GM19099 (cell line): Measurements from ENCODE around the gene ZSWIM4.

Experiments
- POLR2A ChIP-seq: IDR thresholded peaks from 3 replicates; pipeline ENCODE4 v1.6.1; 2011; ENCODE audit warnings: low read depth; ENCODE audit not compliant: insufficient read length; ENCODE audit errors: extremely low read depth

The ZSWIM4 gene

DNA sequence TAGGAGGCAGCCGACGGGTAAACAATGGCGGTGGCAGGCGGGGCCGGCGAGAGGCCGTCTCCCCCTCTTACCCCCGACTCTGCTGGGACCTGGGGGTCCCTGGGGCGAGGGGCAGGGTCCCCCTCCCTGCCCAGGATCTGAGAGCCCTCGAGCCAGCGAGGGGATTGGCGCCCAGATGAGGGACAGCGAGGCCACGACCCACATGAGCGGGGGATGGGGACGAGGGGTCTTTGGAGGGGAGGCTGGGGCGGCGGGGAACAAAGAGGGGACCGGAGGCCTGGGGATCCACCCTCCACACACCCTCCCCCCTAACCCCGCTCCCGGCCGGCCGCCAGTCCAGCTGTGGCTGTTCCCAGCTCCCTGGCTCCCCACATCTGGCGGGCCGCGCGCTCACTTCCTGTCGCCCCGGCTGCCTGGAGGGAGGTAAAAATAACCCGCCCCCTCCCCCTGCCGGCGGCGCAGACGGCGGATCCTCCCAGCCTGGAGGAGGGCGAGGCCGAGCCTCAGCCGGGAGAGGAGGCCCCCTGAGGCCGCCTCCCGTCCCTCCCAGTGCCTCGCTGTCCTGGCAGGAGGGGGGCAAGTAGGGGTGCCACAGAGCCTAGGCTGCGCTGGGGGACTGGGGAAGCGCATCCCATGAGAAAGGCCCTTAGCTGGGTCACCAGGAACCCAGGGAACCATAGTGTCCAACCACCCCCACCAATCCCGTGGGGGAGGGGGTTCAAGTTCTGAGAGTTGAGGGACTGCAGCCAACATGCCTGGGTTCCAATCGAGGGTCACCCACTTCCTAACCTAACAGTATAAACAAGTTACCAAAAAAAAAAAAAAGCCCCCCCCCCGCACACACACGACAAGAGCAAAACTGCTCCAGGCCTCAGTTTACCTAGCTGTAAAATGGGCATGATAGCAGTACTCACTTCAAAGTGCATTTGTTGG, 52.4 kb downstream of the ZSWIM4 start:
- TF ChIP-seq POLR2A = peak; percentile 48

DNA sequence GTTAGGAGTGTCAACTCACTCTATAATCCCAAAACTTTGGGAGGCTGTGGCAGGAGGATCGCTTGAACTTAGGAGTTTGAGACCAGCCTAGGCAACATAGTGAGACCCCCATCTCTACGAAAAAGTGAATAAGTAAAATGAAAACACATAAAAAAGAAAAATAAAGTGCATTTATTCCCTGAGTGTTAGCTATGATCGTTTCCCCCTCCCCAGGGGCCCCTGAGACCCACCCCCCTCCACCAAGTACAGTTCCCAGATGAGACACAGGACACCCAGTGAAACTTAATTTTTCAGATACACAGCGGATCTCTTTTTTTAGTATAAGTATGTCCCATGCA, 53.1 kb downstream of the ZSWIM4 start:
- no peak for TF ChIP-seq POLR2A

DNA sequence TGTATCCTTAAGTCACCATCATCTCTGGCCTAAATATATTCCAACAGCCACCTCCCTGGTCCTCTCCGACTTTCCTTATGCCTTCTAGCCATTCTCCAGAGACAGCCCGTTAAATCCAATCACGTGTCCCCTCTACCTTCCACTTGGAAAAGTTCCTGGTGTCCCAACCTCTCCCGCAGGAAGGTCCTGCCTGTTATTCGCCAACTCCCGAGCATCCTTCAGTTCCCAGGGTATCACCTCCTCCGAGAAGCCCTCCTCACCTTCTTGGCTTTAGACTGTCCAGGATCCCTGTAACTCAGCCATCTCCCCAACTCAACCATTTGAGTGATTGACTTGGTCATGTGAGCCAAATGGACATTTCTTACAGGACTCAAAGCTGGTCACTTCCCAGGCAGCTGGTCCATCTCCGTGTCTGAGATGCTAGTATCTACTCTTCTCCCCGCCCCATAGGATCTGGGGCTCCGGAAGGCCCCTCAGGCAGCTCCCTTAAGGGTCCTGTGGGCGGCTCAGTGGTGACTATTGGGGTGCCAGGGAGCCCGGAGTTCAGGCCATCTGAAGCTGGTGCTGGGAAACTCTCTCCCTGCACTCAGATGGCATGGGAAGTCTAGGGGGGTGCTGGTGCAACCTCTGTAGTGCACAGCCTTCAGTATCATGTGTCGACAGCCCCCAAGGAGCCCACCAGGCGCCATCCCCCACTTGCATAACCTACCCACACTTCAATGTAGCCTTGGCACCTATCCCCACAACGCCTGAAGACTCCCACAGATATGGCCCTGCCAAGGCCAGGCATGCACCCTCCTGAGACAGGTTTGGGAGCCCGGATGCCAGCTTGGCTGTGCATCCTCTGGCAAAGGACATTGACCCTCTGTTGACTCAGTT, 53.8 kb downstream of the ZSWIM4 start:
- TF ChIP-seq POLR2A = no peak

DNA sequence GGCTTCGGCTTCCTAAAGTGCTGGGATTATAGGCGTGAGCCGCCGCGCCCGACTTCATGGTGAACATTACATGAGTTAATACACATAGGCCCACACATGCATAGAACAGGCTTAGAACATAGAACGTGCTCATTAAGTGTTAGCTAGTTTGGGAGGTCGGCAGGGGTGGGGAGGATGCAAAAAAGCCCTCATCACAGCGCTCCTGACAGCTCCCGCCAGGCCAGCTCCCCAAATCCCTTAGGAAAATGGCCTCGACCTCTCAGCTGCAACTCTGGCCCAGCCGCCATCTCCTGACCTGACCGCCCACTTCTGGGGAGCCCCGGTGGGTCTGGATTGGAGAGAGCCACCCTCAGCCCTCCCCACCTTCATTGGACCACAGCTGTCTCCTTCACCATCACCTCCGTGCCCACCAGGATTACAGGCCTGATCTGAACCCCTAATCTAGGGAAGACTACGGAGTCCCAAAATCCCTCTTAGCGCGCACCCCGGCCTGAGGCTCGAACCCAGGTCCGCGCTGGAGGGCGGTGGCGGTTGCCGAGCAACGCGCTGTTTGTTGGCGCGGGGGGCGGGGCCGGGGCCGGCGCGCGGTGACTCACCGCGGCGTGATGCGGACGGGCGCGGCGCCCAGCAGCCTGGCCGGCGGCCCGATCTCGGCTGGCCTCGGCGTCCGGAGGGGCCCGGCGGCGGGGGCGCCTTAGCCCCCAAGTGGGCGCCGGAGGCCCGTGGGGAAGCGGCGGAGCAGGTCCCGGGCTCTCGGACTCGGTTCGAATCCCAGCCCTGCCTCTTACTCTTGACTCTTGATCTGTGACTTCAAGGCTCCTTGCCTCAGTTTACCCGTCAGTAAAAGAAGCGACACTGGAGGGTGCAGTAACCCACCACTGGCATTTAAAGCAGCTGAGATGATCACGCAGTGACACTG, 55.0 kb downstream of the ZSWIM4 start:
- no peak for TF ChIP-seq POLR2A

DNA sequence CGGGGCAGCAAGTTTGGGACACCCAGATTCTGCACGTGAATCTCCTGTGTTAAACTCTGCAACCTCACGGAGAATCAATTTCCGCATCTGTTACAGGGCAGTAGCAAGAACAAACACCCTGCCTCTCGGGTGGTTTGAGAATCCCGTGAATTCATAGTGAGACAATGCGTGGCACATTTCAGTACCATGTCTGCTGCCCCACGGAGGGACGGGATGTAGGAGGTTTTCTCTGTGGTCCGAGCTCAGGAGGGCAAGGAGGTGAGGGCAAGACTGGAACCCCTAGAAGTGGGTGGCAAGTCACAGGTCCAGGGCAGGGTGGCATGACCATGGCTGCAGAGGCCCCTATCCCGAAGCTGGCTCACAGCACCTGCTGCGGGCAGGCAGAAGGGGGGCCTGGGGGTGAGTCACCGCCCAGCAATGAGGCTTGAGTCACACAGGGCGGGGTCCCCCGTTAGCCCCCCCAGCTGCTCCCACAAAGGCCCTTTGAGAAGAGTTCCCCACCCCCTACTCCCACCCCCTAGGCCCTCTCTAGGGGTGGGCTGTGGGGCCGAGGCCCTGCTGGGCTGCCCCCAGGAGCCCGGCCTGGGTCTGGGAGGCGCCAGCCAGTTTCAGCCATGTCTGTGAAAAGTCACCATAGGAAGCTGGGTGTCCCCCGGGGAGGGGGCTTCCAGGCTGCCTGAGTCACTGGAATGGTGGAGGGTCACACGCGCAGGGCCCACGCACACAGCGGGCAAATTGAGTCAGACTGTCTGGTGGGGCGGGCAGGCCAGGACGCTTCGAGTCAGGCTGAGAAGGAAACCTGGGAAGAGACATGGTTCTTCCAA, 55.9 kb downstream of the ZSWIM4 start:
- no peak for TF ChIP-seq POLR2A

DNA sequence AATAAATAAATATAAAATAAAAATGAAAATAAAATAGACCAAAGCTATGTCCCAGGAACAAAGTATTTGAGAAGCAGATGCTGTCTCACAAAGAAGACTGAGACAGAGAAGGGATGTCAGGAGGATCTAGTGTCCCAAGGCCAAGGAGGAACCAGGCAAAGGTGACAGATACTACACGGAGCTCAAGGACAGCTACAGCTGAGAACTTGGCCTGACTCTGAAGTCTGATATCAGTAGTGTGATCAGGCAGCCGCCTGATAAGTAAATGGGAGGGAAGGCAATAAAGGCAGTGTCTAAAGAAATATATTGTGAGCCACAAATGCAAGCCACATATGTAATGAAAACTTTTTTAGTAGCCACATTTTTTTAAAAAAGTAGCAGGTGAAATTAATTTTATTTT, 61.3 kb downstream of the ZSWIM4 start:
- no peak for TF ChIP-seq POLR2A

DNA sequence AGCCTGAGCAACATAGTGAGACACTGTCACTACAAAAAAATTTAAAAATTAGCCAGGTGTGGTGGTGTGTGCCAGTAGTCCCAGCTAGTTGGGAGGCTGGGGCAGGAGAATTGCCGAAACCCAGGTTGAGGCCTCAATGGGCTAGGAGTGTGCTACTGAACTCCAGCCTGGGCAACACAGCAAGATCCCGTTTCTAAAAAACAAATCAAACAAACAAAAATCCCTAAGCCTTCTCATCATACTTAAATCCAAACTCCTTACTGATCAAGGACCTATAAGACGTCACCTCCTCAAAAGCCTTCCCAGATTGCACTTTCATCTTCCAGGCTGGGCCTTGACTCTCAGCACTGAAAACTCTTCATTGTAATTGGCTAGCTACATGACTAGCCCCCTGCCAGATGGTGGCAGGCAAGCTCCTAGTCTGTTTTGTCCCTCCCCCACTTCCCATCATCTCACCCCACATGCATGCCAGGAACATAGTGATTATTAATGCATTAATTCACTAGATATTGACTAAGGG, 64.2 kb downstream of the ZSWIM4 start:
- no peak for TF ChIP-seq POLR2A

DNA sequence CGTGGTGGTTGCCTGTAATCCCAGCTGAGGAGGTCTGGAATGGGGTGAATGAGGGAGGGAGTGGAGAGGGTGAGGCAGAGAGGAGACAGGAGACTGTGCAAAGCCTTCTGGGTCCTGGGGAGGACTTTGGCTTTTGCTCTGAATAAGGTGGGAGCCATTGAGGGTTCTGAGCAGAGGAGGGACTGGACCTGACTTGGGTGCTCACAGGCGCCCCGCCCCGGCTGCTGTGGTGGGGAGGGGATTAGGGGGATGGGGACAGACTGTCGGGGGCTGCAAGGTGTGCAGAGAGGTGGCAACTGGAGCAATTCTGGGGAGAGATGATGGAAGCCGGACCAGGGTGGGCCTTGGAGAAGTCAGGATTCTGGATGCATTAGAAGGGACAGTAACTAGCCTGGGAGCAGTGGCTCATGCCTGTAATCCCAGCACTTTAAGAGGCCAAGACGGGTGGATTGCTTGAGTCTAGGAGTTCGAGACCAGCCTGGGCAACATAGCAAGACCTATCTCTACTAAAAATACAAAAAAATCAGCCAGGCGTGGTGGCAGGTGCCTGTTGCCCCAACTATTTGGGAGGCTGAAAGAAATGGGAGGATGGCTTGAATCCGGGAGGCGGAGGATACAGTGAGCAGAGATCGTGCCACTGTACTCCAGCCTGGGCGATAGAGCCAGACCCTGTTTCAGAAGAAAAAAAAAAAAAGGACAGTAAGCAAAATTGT, 65.6 kb downstream of the ZSWIM4 start:
- TF ChIP-seq POLR2A = no peak

DNA sequence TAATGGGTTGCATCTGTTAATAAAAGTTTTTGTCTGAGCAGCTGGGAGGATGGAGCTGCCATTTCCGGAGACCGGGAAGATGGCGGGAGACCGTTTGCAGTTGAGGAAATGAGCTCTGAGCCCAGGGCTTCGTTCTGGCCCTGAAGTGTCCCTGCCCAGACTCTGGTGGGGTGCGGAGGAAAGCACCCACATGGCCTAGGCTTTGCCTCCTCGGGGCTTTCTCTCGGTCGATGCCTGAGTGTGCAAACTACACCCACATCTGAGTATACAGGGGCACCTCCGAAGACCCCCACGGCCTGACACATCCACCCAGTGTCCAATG, 66.1 kb downstream of the ZSWIM4 start:
- TF ChIP-seq POLR2A = no peak

DNA sequence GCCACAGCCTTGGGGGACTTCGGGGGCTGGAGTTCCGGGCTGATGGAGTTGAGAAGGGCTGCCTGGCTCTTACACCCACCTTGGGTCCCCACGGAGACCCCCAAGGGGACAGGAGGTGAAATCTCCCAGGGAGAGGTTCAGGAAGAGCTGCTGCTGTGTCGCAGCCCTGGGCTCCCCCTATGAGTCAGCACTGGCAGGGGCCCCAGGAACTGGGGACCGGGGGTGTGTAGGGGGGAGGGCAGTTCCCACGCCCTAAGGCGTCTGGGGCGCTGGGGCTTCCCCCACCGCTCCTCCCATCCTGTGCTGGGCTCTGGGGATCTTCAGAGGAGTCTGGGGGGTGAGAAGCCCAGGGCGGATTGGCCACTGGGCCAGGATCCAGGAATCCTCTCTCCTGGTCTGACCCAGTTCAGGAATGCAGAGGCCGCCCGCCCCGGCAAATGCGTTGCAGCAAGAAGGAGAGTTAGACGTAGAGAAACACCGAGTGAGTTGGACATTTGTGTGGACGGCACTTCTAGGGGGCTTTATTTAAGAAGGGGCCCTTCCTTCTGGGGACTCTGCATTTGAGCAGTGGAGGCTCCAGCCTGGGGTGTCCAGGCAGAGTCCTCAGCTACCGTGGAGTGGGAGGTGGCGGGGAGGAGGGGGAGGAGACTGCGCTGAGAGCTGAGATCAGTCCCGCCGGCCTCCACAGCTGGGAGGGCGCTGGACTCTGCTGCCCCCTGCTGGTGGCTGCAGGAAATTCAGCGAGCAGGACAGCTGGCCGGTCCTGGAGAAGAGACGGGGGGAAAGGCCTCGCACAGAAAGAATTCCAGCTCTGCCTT, 66.7 kb downstream of the ZSWIM4 start:
- peak; percentile 59 for TF ChIP-seq POLR2A

DNA sequence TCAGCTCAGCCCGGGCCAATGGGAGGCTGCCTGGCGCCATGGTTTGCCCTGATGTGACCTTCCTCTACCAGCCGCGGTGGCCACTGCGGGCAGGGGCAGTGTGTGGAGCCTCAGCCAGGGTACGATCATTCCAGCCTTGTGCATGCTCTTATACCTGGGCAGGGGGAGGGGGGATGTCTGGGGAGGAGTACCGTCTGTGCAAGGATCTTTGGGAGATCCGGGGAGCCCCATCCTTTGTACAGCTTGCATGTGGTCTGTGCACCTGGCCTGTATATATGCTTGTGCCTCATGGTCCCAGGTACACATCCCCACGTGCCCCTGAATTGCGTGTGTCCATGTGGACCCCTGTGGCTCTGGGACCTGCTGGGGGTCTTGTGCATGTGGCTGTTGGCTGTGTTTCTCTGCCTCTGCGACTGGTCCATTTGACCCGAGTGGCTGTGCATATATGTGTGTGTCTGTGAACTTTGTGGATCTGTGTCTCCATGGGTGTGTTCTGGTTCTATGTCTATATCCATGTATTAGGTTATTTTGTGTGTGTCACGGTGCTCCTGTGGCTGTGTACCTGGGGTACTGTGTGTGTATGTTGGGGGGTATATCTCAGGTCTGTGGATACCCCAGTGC, 68.9 kb downstream of the ZSWIM4 start:
- TF ChIP-seq POLR2A = no peak
